Body of pancreas (tissue), 4 donors: ENCODE results near the gene TENM3. TPM values are rescaled to one million over a fixed set of nuclear protein-coding genes. Genes with fewer than 3 reads are reported as not detected.

ENCODE experiments used
- ATAC-seq: fragments of 150-250 bp; one replicate; pipeline ENCODE4 v1.9.1; 2016
- DNase-seq, 4 donors: peaks; one replicate each; pipeline ENCODE4 v3.0.0-alpha.2; 2019
- H3K27ac ChIP-seq, 4 donors: fragments of 200-600 bp; sonication (generic); 1 replicate in 3 of 4; 2 replicates in 1 of 4; pipeline versions ENCODE4 v1.5.1 to v1.6.1; 2016 to 2019; ENCODE audit warnings: mild to moderate bottlenecking in 1 of 4, mixed read lengths in 1 of 4, moderate library complexity in 1 of 4
- H3K27me3 ChIP-seq, 2 donors: fragments of 200-600 bp; sonication (generic); one replicate each; pipeline ENCODE4 v1.6.0; 2016; ENCODE audit warnings: mild to moderate bottlenecking in 1 of 2
- H3K36me3 ChIP-seq, 2 donors: fragments of 200-600 bp; sonication (generic); replicated peaks in 1 of 2; 2 replicates each; pipeline ENCODE4 v1.5.1; 2016; ENCODE audit warnings: low read depth in 2 of 2; ENCODE audit not compliant: insufficient read depth in 1 of 2
- H3K4me1 ChIP-seq: fragments of 200-600 bp; sonication (generic); one replicate; pipeline ENCODE4 v1.6.0; 2016
- H3K4me3 ChIP-seq, 2 donors: fragments of 200-600 bp; sonication (generic); 1 replicate in 1 of 2; 2 replicates in 1 of 2; pipeline ENCODE4 v1.5.1; 2016 to 2019
- H3K9me3 ChIP-seq, 3 donors: fragments of 200-600 bp; sonication (generic); 1 replicate in 2 of 3; 2 replicates in 1 of 3; pipeline ENCODE4 v1.5.1; 2016
- POLR2A ChIP-seq, 3 donors: fragments of 450-650 bp; IDR thresholded peaks; one replicate each; pipeline ENCODE4 v1.6.1; 2016; ENCODE audit warnings: antibody characterized with exemption in 3 of 3, mild to moderate bottlenecking in 2 of 3
- WGBS, 2 donors: methylation state at CpG; one replicate each; pipeline ENCODE4 v1.1.5; 2017; 5-methylcytosine and 5-hydroxymethylcytosine counted together
- intact Hi-C: fragments of 100-400 bp; cut with DNase I; formaldehyde crosslinking; loops from one replicate; pipeline ENCODE4 v1.15.1; 2023
- total RNA-seq, 2 donors: library from RNA; depleted of rRNA; stranded (reverse); fragments of >200 nt; gene quantifications; one replicate each; pipeline ENCODE4 v1.1.0, GENCODE V29; 2016
- TF ChIP-seq, protein P1 (sequence below), 7 experiments: fragments of 450-650 bp in 4 of 7; fragments of 200-600 bp in 3 of 7; sonication (generic) in 3 of 7; IDR thresholded peaks; one replicate each; pipeline ENCODE4 v1.5.1; 2016 to 2019; ENCODE audit warnings: antibody characterized with exemption in 7 of 7

TENM3 gene
- total RNA-seq, 2 donors from 2014 or later: 2.3 to 9.6 TPM

GRCh38 chr4:182400790-182401189 lies 157.6 kb downstream of the TENM3 start:
- Histone ChIP-seq H3K27me3 (no peaks in the 10 kb centered on the region), H3K4me1 (no peaks in the 10 kb centered on the region), H3K36me3 (no peaks in the 10 kb centered on the region), H3K9me3 (no peaks in the 10 kb centered on the region), H3K27ac (no peak overlapping the region), H3K4me3 (no peak overlapping the region)
- no peak for DNase-seq
- 79 to 83% methylated on average over 7 of the region's 7 CpGs for WGBS, 2 donors
- no peak for ATAC-seq
- TF ChIP-seq POLR2A (IDR thresholded peaks at IDR 0.05): no peak
- TF ChIP-seq, protein P1, sequence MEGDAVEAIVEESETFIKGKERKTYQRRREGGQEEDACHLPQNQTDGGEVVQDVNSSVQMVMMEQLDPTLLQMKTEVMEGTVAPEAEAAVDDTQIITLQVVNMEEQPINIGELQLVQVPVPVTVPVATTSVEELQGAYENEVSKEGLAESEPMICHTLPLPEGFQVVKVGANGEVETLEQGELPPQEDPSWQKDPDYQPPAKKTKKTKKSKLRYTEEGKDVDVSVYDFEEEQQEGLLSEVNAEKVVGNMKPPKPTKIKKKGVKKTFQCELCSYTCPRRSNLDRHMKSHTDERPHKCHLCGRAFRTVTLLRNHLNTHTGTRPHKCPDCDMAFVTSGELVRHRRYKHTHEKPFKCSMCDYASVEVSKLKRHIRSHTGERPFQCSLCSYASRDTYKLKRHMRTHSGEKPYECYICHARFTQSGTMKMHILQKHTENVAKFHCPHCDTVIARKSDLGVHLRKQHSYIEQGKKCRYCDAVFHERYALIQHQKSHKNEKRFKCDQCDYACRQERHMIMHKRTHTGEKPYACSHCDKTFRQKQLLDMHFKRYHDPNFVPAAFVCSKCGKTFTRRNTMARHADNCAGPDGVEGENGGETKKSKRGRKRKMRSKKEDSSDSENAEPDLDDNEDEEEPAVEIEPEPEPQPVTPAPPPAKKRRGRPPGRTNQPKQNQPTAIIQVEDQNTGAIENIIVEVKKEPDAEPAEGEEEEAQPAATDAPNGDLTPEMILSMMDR (IDR thresholded peaks at IDR 0.05): no peak
- intact Hi-C loops: no loop called here

DNA sequence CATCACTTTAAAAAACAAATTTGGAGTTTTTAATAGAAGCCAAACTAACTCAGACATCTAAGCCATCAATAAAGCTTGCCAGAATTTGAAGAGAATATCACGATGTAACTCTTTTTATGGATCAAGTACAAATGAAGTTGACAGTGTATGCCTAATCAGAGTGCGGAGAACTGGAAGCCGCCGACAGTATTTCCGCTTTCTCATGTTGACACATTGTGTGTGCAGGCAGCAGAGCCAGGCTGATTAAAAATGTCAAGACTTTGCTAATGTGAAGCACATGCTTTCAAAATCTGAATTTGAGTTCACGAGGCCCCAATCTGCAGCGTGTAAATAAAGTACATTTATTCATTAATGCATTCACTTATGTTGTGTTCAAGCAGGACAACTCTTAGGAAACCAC lies 161.2 kb downstream of the TENM3 start:
- peak in 2 of 4 donors; percentile 4 to 29 for DNase-seq
- TF ChIP-seq, protein P1 (IDR thresholded peaks at IDR 0.05): no peak
- no peak for TF ChIP-seq POLR2A (IDR thresholded peaks at IDR 0.05)
- no peak for ATAC-seq
- Histone ChIP-seq H3K27ac (no peak overlapping the region), H3K4me3 (no peak overlapping the region), H3K36me3 (no peaks in the 10 kb centered on the region), H3K4me1 (no peaks in the 10 kb centered on the region), H3K9me3 (no peaks in the 10 kb centered on the region), H3K27me3 (no peaks in the 10 kb centered on the region)
- 18 to 22% methylated on average over 7 of the region's 7 CpGs for WGBS, 2 donors
- intact Hi-C loops: no loop called here

DNA sequence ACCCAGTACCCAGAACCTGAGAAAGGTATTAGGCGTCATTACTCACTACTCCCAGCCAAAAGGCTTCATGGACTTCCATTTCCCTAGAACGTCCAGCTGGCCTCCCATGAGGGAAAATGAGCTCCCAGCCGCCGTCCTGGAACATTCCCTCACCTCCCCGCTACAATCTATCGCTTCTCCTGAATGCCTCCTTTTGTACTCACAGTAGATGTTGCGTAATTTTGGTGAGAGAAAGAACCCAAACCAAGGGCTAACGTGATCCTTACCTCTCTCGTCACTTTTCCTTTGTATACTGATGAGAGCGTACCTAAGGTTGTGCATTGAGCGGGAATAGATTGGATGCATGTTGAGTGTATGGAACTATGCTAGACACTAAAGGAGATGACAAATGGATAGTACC lies 161.9 kb downstream of the TENM3 start:
- no peak for DNase-seq
- Histone ChIP-seq H3K4me1 (no peaks in the 10 kb centered on the region), H3K27ac (no peak overlapping the region), H3K36me3 (no peaks in the 10 kb centered on the region), H3K9me3 (no peaks in the 10 kb centered on the region), H3K4me3 (no peak overlapping the region), H3K27me3 (no peaks in the 10 kb centered on the region)
- WGBS, 2 donors: 84 to 88% methylated on average over 11 of the region's 11 CpGs
- intact Hi-C loops: no loop called here
- no peak for TF ChIP-seq POLR2A (IDR thresholded peaks at IDR 0.05)
- TF ChIP-seq, protein P1 (IDR thresholded peaks at IDR 0.05): no peak
- no peak for ATAC-seq

DNA sequence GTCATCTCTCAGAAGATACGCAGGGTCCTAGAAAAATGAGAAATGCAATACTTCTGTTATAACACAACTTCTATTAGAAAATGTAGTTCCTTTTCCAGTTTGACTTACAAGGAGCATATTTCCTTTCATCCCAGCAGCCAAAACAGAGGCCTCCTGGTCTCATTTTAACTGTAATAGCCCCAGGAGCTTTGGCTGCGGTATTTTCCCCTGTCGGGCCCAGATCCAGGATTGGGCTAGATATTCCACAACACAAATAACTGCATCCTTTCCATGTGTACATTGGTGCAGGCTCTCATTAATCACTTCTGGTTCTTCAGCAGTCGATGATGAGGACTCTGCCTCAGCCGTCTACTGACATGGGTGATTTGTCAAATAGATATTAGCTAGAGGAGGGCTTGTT lies 166.1 kb downstream of the TENM3 start:
- 62 to 63% methylated on average over 5 of the region's 5 CpGs for WGBS, 2 donors
- TF ChIP-seq, protein P1 (IDR thresholded peaks at IDR 0.05): no peak
- no peak for TF ChIP-seq POLR2A (IDR thresholded peaks at IDR 0.05)

GRCh38 chr4:182411391-182411790 lies 168.2 kb downstream of the TENM3 start:
- H3K27ac ChIP-seq: no peak overlapping the region
- H3K9me3 ChIP-seq: no peaks in the 10 kb centered on the region
- intact Hi-C loops: no loop called here
- WGBS, 2 donors: 73% methylated on average over 3 of the region's 3 CpGs
- no peak for DNase-seq
- ATAC-seq: no peak
- no peak overlapping the region for H3K4me3 ChIP-seq
- H3K27me3 ChIP-seq: no peaks in the 10 kb centered on the region
- no peaks in the 10 kb centered on the region for H3K36me3 ChIP-seq
- no peaks in the 10 kb centered on the region for H3K4me1 ChIP-seq
- TF ChIP-seq, protein P1 (IDR thresholded peaks at IDR 0.05): no peak
- TF ChIP-seq POLR2A (IDR thresholded peaks at IDR 0.05): no peak

More for the DNA sequence above, 166.1 kb downstream of the TENM3 start:
- intact Hi-C loops: no loop called here
- Histone ChIP-seq H3K36me3 (no peaks in the 10 kb centered on the region), H3K27me3 (no peaks in the 10 kb centered on the region), H3K4me3 (no peak overlapping the region), H3K4me1 (no peaks in the 10 kb centered on the region), H3K9me3 (no peaks in the 10 kb centered on the region), H3K27ac (no peak overlapping the region)
- ATAC-seq (no peak), DNase-seq (no peak)
